HL-60/S4 treated with retinoic acid at 250 ng/mL for 4 days and 3 days (cell line): Measurements from ENCODE around the gene ATP5PF.
"Not testable (repeated sequence)": the region's sequence is repeated elsewhere in the genome, so short reads cannot be mapped to it uniquely, and the experiment has no call there.

Source experiments
- in situ Hi-C: fragments of 300-500 bp; cut with MboI; formaldehyde crosslinking; loops from 2 replicates; pipeline ENCODE4 v1.7.0; 2022; ENCODE audit warnings: low sequenced_read_pairs

The ATP5PF gene, protein sequence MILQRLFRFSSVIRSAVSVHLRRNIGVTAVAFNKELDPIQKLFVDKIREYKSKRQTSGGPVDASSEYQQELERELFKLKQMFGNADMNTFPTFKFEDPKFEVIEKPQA

DNA sequence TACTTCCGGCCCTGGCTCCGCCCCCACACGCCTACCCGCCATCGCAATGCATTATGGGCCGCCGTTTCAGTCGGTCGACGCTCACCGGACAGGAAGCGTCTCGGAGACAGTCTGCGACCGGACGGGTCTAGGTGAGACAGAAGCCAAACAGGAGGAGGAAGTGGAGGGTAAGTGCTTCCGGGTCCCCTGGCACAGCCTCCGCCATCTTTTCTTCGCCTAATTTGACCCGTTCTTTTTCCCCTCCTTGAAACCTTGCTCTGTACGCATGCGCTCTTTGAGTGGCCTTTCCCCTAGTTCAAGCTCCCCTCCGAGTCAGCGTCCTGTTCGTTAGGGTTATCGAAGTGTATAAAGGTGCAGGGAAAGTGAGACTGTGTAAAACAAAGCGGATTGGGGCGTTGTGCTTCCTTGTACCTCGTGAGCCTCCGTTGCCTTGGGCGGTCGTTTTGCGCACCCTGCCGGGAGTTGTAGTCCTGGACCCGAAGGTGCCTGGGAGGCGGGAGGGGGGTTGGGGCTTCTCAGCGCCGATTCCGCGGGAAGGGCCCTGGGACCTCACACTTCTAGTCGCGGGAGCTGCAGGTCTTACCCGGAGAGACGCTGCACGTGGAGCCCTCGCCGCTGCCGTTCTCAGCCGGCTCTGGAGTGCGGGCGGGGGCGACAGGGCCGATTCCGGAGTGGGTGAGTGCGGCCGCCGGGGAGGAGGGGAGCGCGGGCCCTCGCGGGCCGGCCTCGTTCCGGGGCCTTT lies at the start of gene ATP5PF, which contains the start of gene GABPA:
Gene ATP5PF, minus strand, starts transcription at position 1 of the 742 bp plus-strand sequence. CDS start 5,110 bp downstream, outside the sequence.
Gene GABPA, plus strand, starts transcription at position 69 of the 742 bp plus-strand sequence. CDS start 6,627 bp downstream, outside the sequence.
- in situ Hi-C loops, result no loop called here

DNA sequence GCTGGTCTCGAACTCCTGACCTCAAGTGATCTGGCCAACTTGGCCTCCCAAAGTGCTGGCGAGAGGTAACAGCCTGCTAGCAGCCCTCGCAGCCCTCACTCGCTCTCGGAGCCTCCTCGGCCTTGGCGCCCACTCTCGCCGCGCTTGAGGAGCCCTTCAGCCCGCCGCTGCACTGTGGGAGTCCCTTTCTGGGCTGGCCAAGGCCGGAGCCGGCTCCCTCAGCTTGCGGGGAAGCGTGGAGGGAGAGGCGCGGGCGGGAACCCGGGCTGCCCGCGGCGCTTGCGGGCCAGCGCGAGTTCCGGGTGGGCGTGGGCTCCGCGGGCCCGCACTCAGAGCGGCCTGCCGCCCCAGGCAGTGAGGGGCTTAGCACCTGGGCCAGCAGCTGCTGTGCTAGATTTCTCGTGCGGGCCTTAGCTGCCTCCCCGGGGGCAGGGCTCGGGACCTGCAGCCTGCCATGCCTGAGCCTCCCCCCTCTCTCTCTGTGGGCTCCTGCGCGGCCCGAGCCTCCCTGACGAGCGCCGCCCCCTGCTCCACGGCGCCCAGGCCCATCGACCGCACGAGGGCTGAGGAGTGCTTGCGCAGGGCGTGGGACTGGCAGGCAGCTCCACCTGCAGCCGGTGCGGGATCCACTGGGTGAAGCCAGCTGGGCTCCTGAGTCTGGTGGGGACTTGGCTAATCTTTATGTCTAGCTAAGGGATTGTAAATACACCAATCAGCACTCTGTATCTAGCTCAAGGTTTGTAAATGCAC lies 43.6 kb upstream of the ATP5PF start:
- in situ Hi-C loops, result not testable (repeated sequence)

DNA sequence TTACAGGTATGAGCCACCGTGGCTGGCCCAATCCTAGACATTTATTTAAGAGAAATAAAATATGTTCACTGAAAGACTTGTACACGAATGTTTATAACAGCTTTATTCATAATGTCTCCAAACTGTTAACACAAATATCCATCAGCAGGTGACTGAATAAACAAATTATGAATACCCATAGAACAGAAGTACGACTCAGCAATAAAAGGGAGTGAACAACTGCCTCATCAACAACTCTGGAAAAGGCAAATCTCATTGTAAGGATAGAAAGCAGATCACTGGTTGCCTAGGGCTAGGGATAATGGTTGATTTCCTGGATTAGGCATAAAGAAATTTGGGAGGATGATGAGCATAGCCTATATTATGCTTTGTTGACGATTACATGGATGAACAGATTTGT lies 41.7 kb upstream of the ATP5PF start:
- in situ Hi-C loops, result no loop called here

DNA sequence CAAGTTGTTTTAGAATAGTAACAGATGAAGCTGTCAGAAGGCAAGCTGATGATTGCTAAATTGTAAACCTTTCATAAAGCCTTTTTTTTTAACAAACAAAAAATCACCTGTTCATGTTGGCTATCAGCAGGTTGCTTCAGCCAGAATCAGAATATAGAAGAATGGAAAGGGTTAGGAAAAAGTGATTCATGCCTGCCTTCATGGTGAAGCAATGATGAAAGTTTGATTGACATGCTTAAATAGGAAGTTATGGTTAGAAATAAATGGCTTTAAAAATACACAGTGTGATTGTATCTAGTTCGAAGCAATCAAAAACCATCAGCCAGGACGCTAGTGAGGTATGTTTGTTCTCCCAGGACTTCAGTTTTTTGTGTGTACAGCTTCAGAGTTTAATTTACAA lies 38.0 kb upstream of the ATP5PF start:
- in situ Hi-C loops, result no loop called here

DNA sequence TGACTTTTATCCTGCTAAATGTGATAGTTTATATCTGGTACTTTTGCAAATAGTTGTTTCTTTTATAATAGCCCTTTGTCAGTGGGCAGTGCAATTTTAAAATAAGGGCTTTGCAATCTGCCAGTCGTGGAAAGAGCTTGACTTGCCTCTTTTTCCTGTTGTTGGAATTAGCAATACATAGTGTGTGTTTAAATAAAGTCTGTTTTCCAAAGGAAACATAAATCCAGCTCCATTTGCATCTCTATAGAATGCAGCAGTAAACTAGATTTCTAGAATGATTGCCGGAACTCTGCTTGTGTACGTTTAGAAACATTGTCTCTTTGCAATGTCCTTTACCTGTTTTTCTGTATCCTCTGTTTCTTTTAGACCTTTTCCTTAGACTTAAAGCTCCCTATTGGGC lies 33.2 kb upstream of the ATP5PF start:
- in situ Hi-C loops, result no loop called here

DNA sequence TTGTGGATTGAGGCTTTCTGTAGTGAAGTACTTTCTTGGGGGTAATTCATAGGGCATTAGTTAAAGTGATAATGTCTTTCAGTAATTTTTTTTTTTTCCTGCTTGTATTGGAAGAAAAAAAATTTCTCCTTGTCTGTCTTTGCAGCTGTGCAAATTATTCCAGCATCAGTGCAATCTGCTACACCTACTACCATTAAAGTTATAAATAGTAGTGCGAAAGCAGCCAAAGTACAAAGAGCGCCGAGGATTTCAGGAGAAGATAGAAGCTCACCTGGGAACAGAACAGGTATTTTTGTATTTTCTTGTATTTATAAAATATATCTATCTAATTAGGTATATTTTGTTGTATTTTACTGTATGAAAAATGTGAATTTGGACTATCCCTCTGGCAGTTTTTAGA lies 29.4 kb upstream of the ATP5PF start:
- in situ Hi-C loops, result no loop called here

DNA sequence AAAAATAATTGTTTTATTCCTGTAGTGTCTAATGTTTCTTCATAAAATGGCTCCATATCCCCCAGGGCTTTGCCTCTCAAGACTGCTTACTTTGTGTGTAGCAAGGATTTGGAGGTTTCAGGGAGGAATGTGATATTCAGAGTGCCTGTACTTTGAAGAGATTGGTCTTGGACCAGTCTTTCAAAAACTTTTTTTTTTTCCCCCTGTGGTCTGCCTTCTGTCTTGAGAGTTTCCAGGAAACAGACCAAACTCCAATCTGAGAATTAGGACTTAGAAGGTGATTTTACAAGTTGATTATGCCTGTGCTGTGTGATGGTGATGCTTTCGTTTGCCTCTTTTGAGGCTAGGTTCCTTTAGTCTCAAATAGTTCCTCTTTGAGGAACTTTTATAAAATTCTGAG lies 26.0 kb upstream of the ATP5PF start:
- in situ Hi-C loops, result no loop called here

DNA sequence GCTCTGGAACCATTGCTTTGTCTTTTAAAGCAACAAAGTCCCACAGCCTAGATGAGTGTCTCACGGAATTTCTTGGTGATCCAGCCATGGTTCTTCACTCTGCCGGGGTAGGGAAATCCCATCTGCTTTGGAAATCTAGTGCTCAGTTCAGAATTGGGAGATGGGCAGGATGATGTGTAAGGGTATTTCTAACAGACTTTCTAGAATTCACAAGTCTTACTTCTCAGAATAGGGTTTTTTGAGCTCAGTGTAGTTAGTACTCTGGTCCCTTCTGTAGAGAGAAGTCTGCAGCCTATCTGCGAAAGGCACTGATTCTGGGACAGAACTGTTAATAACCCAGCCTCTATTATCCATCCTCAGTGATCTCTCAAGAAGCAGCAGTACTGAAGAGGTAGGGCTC lies 25.4 kb upstream of the ATP5PF start:
- in situ Hi-C loops, result no loop called here

DNA sequence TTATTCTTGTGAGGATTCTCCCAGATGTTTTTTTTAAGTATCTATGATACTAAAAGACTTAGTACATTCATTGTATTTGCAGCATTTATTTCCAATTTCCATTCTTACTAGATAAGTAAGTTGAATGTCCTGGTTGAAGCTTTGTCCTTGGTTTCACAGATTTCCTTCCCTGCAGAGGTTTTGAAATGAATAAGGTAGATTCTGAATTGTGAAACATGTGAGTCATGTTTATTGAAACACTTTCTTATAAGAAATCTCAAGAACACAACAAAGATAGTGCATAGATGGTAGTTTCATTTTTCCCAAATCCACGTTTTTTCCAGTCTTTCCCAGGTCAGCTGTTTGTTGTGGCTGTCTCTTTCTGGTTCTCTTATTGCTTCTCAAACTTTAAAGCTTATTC lies 24.9 kb upstream of the ATP5PF start:
- in situ Hi-C loops, result no loop called here

DNA sequence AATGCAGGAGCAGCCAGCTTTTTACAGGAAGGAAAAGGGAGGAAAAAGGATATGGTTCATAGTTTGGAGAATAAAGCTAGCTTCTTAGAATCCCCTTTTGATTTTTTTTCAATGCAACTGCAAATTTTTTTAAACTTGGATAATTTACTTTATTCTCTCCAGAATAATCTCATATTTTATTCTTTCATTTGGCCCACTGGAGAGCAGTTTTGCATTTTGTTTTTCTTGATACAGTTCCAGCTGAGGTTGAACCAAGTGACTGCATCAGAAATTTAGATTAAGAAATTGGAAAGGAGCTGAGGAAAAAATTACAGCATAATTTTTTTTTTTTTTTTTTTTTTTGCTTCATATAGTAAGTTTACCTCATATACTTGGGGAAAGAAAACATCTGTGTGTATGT lies 22.8 kb upstream of the ATP5PF start:
- in situ Hi-C loops, result no loop called here

DNA sequence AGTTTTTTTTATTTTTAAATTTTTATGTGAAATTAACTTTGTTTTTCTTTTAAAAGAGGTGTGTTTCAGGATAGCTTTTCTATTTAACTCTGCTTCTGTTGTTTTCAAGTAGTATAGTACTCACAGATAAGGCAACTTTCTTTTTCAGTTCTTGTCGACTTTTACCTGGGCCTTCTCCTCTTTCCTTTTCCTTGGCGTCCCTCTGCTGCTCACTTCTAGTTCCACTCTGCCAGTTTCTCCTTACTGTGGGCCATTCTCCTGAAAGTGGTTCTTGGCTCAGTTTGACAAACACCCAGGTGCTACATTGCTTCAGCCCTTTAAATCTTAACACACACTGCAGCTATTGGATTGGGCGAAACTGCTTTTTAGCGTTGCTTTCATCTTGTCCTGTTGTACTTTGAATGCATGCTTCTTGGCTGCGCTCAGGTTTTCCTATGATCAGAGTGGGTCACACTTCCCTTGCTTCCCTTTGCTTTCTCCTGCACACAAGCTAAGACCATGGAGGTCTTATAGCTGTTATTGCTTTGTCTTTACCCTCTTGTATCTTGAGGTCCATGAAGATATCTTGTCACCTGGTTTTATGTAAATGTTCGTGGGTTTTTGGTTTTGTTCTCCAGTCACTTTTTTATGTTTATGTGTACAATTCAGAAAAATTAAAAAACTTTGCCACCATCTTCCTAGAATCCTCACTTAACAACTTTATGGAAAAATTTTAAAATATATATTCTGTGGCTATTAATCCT lies 21.7 kb upstream of the ATP5PF start:
- in situ Hi-C loops, result no loop called here

DNA sequence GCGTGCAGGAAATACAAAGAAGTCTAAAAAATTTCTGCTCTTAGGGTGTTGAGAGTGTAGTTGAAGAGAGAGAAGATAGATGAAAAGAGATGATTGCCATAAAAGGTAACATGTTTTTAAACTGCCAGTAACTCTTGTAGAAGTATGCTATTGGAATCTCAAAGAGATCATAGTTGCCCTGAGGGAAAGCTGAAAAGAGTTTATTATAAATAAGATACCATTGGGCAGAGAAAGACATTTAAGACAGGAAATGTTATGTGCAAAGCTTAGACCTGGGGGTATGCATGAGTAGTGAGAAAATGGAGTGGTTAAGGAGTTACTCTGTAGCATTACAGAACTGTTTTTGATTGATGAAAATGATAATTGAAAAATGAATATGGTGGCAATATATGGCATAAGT lies 17.7 kb upstream of the ATP5PF start:
- in situ Hi-C loops, result no loop called here

DNA sequence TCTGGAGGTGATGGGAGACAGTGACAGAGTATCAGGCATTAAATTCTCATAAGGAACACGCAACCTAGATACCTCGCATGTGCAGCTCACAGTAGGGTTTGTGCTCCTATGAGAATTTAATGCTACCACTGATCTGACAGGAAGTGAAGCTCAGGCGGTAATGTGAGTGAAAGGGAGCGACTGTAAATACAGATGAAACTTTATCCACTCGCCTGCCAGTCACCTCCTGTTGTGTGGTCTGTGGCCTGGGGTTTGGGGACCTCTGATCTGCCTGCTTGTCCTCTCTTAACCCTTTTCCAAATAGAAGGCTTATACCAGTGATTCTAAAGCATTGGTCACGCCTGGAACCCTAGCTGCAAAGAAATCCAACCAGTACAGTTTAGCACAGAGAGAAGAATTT lies 15.4 kb upstream of the ATP5PF start:
- in situ Hi-C loops, result no loop called here

DNA sequence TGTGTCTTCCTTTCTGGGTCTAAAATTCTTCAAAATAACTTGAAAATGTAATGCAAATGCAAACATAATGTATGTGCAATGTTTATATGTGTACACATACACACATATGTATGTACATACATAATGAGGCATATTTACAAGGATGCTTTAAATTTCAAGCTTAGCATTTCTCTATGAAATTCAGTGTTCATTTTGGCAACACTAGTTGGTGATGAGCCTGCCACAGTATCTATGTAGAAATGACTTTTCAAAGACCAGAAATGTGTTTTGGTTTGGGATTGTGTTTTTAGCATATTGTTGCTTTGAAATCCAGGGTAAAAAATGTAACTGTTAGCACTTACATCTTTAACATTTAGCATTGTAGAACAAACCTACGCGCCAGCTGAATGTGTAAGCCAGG lies 10.2 kb upstream of the ATP5PF start:
- in situ Hi-C loops, result no loop called here

DNA sequence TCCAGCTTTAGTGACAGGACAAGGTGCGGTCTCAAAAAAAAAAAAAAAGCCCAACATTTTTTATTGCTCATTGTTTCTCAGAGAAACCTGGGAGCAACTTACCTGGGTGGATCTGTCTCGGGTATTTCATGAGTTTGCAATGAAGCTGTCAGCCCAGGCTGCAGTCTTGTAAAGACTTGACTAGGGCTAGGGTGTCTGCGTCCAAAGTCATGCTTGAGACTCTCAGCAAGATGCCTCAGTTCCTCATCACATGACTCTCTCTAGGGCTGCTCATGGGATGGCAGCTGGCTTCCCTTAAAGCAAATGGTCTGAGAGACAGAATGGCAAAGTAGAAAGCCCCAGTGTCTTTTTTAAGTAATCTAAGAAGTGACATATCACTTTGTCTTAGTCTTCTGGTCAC lies 8.2 kb upstream of the ATP5PF start:
- in situ Hi-C loops, result no loop called here

DNA sequence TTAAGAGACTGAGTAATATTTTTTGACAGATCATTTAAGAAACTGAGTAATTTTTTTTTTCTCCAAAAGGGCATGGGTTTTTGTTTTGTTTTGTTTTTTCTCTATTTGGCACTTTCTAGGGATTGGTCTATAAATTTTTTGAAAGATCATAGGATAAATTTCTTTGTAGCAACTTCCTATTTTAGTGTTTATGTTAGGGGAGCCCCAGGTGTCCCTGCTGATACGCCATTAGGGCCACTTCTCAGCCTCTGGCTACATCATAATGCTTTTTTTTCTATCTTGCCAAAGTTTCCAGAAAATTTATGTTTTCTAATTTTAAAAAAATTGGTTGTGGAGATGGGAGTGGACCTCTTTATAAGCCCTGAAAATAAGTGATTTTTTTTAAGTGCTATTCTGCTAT lies 2.7 kb upstream of the ATP5PF start:
- in situ Hi-C loops, result no loop called here

DNA sequence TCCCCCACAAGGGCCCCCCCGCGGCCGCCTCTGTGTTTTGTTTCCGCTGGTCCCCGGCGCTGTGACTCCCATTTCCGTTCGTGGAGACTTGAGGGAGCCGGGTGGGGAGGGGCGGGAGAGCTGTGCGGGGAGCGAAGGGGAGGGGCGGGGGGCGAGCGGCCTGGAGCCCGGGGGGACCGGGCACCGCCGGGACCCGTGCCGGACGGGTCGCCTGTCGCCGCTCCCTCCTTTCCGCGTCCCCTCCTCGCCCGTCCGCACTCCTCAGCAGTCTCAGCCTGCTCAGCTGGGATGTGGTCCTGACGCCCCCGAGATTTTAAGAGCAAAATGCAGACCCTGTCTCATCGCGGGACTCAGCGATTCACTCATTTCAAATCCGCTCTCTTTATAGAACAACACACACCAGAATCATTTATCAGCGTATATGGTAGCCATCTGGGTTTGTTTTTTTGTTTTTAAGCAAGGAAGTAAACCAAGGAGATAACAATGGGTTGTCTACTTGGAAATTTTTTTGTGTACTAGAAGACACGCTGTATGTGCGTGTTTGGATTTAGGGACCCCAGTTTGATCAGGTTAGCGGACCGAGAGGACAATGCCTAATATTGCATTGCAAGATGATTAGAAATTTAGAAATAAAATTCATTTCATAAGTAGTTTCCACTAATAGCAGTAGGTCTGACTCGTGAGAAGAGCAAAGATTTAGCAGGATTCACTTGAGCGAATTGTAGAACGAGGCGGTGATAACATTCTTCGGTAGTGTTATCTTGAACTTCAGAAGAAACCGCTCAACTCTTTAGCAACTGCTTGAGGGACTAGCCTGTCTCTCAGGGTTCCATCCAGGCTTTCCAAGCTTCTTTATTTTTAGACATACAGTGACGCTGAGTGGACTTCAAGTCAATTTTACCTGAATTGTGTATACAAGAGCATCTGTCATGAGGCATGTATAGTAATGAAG lies 1.2 kb upstream of the ATP5PF start:
- in situ Hi-C loops, result no loop called here

DNA sequence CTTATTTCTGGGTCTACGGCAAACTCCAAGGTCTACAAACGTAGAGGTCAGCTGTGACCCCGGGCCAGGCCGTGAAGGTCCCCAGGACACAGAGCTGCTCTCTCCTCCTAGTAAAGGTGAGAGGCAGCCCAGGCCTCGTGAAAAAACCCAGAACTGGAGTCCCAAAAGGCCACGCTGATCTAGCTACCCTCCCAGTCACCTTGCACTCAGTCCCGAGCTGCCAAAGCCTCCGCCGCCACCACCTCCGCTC lies 125 bp downstream of the ATP5PF start:
- in situ Hi-C loops, result no loop called here

DNA sequence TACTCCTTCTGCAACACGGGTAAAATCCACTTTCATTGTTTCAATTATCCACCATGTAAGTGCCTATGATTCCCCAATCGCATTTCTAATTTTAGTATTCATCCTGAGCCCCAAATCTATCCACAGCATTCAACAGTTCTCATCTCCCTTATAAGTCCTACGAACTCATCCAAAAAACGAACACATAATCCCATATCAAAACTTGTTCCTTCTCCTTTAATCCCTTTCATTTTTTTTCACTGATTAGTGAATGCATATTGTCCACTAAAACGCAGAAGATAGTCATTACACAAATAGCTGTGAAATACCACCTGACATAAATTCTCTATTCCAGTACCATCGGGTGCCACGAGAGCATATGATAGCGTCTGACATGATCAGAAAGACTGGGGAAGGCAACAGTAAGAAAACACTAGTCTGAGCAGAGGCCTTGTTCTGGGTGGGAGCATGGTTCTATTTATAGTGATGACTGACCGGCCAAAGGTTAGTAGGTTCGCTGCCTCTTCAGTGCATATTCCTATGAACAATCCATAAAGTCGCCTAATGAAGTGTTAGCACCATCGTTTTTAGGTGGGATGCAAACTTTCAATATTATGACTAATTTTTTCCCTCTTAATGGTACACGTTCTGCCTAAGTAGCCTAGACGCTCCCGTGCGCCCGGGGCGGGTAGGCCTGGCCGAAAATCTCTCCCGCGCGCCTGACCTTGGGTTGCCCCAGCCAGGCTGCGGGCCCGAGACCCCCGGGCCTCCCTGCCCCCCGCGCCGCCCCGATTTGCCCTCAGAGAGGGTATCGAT lies 648 bp downstream of the ATP5PF start:
- in situ Hi-C loops, result no loop called here
